HepG2 (cell line): Measurements from ENCODE around the gene ARL4D. TPM values are rescaled to one million over a fixed set of nuclear protein-coding genes. Genes with fewer than 3 reads are reported as not detected.

Experiments used
- CEBPB ChIP-seq: IDR thresholded peaks from 2 replicates; pipeline ENCODE4 v1.6.1; 2011; ENCODE audit warnings: low read depth, low read length, improper control_type of control experiment, borderline replicate concordance
- FOXC1 ChIP-seq: sonication (generic); formaldehyde crosslinking; IDR thresholded peaks from 2 replicates; pipeline ENCODE4 v1.8.0; 2022; ENCODE audit warnings: mild to moderate bottlenecking, missing genetic modification reagents, borderline replicate concordance
- HNRNPL ChIP-seq: fragments of 200-400 bp; formaldehyde crosslinking; IDR thresholded peaks from 2 replicates; pipeline ENCODE4 v1.6.1; 2017; ENCODE audit warnings: mild to moderate bottlenecking, low read depth, low read length
- KIAA2018 ChIP-seq: sonication (generic); formaldehyde crosslinking; IDR thresholded peaks from 2 replicates; pipeline ENCODE4 v1.5.0; 2020; ENCODE audit warnings: mild to moderate bottlenecking, missing genetic modification reagents, borderline replicate concordance
- PRDM4 ChIP-seq: sonication (generic); formaldehyde crosslinking; IDR thresholded peaks from 2 replicates; pipeline ENCODE4 v1.9.0; 2021; ENCODE audit warnings: missing genetic modification reagents, borderline replicate concordance
- SKI ChIP-seq: fragments of 450-650 bp; IDR thresholded peaks from one replicate; pipeline ENCODE4 v1.6.1; 2018; ENCODE audit warnings: mild to moderate bottlenecking; ENCODE audit not compliant: partially characterized antibody
- TAF1 ChIP-seq: sonication (generic); formaldehyde crosslinking; IDR thresholded peaks from 2 replicates; pipeline ENCODE4 v1.4.0; 2020; ENCODE audit warnings: missing genetic modification reagents
- ZBTB20 ChIP-seq: sonication (generic); formaldehyde crosslinking; IDR thresholded peaks from 2 replicates; pipeline ENCODE4 v1.8.1; 2023; ENCODE audit warnings: missing genetic modification reagents, low read depth, mild to moderate bottlenecking, borderline replicate concordance
- ZFP36L1 ChIP-seq: sonication (generic); formaldehyde crosslinking; IDR thresholded peaks from 2 replicates; pipeline ENCODE4 v1.8.0; 2022; ENCODE audit warnings: mild to moderate bottlenecking, missing genetic modification reagents, moderate library complexity
- ZNF180 ChIP-seq: sonication (generic); formaldehyde crosslinking; IDR thresholded peaks from 2 replicates; pipeline ENCODE4 v1.4.0; 2020; ENCODE audit warnings: low read depth, missing genetic modification reagents, borderline replicate concordance
- ZNF687 ChIP-seq: sonication (generic); formaldehyde crosslinking; IDR thresholded peaks from 2 replicates; pipeline ENCODE4 v1.5.1; 2020; ENCODE audit warnings: mild to moderate bottlenecking, missing genetic modification reagents, moderate library complexity
- ZNF773 ChIP-seq: sonication (generic); formaldehyde crosslinking; IDR thresholded peaks from 2 replicates; pipeline ENCODE4 v1.4.0; 2020; ENCODE audit warnings: missing genetic modification reagents, borderline replicate concordance
- ZNF781 ChIP-seq: sonication (generic); formaldehyde crosslinking; IDR thresholded peaks from 2 replicates; pipeline ENCODE4 v1.5.1; 2020; ENCODE audit warnings: borderline replicate concordance, mild to moderate bottlenecking, missing genetic modification reagents; ENCODE audit errors: not compliant biosample characterization
- polyA plus RNA-seq, 8 experiments: library from polyadenylated mRNA; depleted of rRNA in 3 of 8; stranded (reverse) in 7 of 8; unstranded in 1 of 8; fragments of >200 nt; fragmentation: Illumina TruSeq in 4 of 8; extraction: Trizol in 4 of 8; gene quantifications; 2 replicates each; pipeline versions ENCODE4 v1.2.1 to v1.2.3, GENCODE V29; 2011 to 2016; ENCODE audit warnings: low read depth in 4 of 8, missing spikeins in 1 of 8, mixed read lengths in 1 of 8; ENCODE audit not compliant: insufficient read depth in 1 of 8
- total RNA-seq, 5 experiments: library from RNA; depleted of rRNA; stranded (reverse); fragments of >200 nt; fragmentation: Illumina TruSeq; extraction: Trizol; gene quantifications; 2 replicates each; pipeline ENCODE4 v1.2.3, GENCODE V29; 2016; ENCODE audit warnings: low read depth in 1 of 5

ARL4D gene
- total and polyA plus RNA-seq, 2 of the 13 experiments (the other 11 are each of a cell fraction or from before 2014, with no cell fraction given), result 9.0 to 25.9 TPM

GRCh38 chr17:43449470-43450248 lies 50.9 kb downstream of the ARL4D start (continued):
- no peak for TF ChIP-seq KIAA2018 (CRISPR knock-in tag)
- TF ChIP-seq SKI, result peak; percentile 53
- no peak for TF ChIP-seq ZNF781
- TF ChIP-seq TAF1 (CRISPR knock-in tag), result peak; percentile 18; the same call in 1 of the 2 replicates
- peak; percentile 81; the same call in 1 of the 2 replicates for TF ChIP-seq ZBTB20
- TF ChIP-seq ZFP36L1 (CRISPR knock-in tag), result no peak
- no peak for TF ChIP-seq HNRNPL
- TF ChIP-seq PRDM4 (CRISPR knock-in tag), result no peak
- no peak for TF ChIP-seq ZNF773 (CRISPR knock-in tag)
- TF ChIP-seq CEBPB, result peak; percentile 99
- TF ChIP-seq FOXC1 (CRISPR knock-in tag), result peak; percentile 64; the same call in 1 of the 2 replicates
- TF ChIP-seq ZNF180 (CRISPR knock-in tag), result 0 out of 2 replicates have a peak, but pooled peaks have one; percentile 29
- peak; percentile 51 for TF ChIP-seq ZNF687
